ENCODE measurements around the gene EFNA5. TPM values are rescaled to one million over a fixed set of nuclear protein-coding genes. Genes with fewer than 3 reads are reported as not detected.

Gene EFNA5
- total and polyA plus RNA-seq, 7 donors = 0.32 to 5.4 (median 2.1) TPM

GRCh38 chr5:107516452-107517184 lies 154.1 kb downstream of the EFNA5 start:
- no peak for DNase-seq
- Histone ChIP-seq H3K9me3 (no peaks in the 10 kb centered on the region), H3K4me1 (no peaks in the 10 kb centered on the region), H3K4me3 (no peak overlapping the region), H3K27me3 (ENCODE audit: insufficient read depth in 3 of 3, low read length in 2 of 3) (no peaks in the 10 kb centered on the region), H3K27ac (no peak overlapping the region), H3K36me3 (ENCODE audit: insufficient read depth in 1 of 2, low read depth in 1 of 2) (no peaks in the 10 kb centered on the region)
- TF ChIP-seq CTCF (IDR thresholded peaks at IDR 0.05) = no peak
- no peak for ATAC-seq
- intact Hi-C loops (cut with DNase I) = no loop called here
- 75 to 81% (median 76%) methylated on average over 3 of the region's 3 CpGs for WGBS, 3 donors

GRCh38 chr5:107515521-107516080 lies 155.1 kb downstream of the EFNA5 start:
- WGBS, 3 donors = 96 to 97% (median 96%) methylated on average over 7 of the region's 7 CpGs

GRCh38 chr5:107514305-107514704 lies 156.4 kb downstream of the EFNA5 start:
- H3K4me1 ChIP-seq = no peaks in the 10 kb centered on the region
- H3K36me3 ChIP-seq (ENCODE audit: insufficient read depth in 1 of 2, low read depth in 1 of 2) = no peaks in the 10 kb centered on the region
- no peak overlapping the region for H3K4me3 ChIP-seq
- H3K27ac ChIP-seq = no peak overlapping the region
- no peaks in the 10 kb centered on the region for H3K27me3 ChIP-seq (ENCODE audit: insufficient read depth in 3 of 3, low read length in 2 of 3)
- ATAC-seq (no peak), DNase-seq (no peak)
- no peaks in the 10 kb centered on the region for H3K9me3 ChIP-seq
- no peak for TF ChIP-seq CTCF (IDR thresholded peaks at IDR 0.05)
- 69 to 74% (median 72%) methylated on average over 2 of the region's 2 CpGs for WGBS, 3 donors
- intact Hi-C loops (cut with DNase I) = no loop called here

More at GRCh38 chr5:107515521-107516080, 155.1 kb downstream of the EFNA5 start:
- ATAC-seq = no peak
- no peaks in the 10 kb centered on the region for H3K4me1 ChIP-seq
- TF ChIP-seq CTCF (IDR thresholded peaks at IDR 0.05) = no peak
- no peak for DNase-seq
- no peaks in the 10 kb centered on the region for H3K27me3 ChIP-seq (ENCODE audit: insufficient read depth in 3 of 3, low read length in 2 of 3)
- no peaks in the 10 kb centered on the region for H3K9me3 ChIP-seq
- H3K36me3 ChIP-seq (ENCODE audit: insufficient read depth in 1 of 2, low read depth in 1 of 2) = no peaks in the 10 kb centered on the region
- intact Hi-C loops (cut with DNase I) = no loop called here
- no peak overlapping the region for H3K4me3 ChIP-seq
- no peak overlapping the region for H3K27ac ChIP-seq

- Histone ChIP-seq H3K4me1 (no peaks in the 10 kb centered on the region), H3K4me3 (no peak overlapping the region), H3K27ac (no peak overlapping the region), H3K36me3 (ENCODE audit: insufficient read depth in 1 of 2, low read depth in 1 of 2) (no peaks in the 10 kb centered on the region), H3K27me3 (ENCODE audit: insufficient read depth in 3 of 3, low read length in 2 of 3) (no peaks in the 10 kb centered on the region), H3K9me3 (no peaks in the 10 kb centered on the region)
- no peak for TF ChIP-seq CTCF (IDR thresholded peaks at IDR 0.05)
- DNase-seq = no peak
- ATAC-seq = no peak
- WGBS, 3 donors = 60 to 68% (median 64%) methylated on average over 10 of the region's 10 CpGs
- intact Hi-C loops (cut with DNase I) = no loop called here
Observed at GRCh38 chr5:107513337-107514085, 157.2 kb downstream of the EFNA5 start.

Measured in psoas muscle (tissue), 8 donors.